IPS-NIHi7 (cell line): ENCODE results near the gene LUM.

Experiments
- DNase-seq: peaks from one replicate; pipeline ENCODE4 v3.0.0; 2012; ENCODE audit warnings: mixed read lengths; ENCODE audit errors: extremely low spot score

Gene LUM

DNA sequence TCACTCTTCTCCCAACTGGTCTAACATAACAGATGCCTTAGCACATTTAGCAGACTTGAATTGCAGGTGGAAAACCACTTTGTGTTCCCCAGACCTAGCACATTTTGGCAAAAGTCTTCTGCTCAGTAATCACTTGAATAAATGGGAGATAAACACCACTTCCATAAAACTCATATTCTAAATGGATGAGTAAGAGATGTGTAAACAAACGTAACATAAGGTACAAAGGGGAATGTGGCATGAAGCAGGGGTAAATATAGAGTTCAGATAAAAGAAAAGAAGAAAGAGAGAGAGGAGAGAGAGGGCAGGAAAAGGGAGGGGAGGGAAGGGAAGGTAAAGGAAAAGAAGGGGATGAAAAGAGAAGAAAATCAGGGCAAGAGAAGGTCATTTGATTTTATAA lies 36.4 kb downstream of the LUM start:
- DNase-seq: no peak

DNA sequence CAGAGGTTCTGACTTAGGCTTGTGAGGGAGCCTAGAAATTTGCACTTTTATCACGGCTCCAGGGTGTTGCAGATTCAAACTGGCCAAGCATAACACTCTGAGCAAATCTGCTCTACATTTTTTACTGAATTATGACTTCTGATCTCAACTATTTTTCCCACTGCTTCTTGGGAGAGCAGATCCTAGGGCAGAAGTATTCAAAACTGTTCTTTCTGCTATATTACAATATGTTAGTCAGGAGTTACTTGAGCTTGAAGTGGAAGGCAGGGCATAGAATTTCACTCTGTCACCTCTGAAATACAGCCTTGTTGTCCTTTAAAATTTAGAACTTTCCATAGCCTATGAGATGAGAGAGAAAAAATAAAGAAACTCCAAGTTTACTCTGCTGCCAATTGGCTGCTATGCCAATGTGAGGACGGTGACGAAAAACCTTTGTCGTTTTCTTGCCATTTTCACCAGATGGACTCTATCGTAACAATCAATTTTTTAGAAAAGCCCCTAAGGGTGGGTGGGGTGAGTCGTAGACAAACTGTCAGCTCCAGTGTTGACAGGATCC lies 37.1 kb downstream of the LUM start:
- DNase-seq: no peak

GRCh38 chr12:91073426-91073825 lies 37.9 kb downstream of the LUM start:
- no peak for DNase-seq

DNA sequence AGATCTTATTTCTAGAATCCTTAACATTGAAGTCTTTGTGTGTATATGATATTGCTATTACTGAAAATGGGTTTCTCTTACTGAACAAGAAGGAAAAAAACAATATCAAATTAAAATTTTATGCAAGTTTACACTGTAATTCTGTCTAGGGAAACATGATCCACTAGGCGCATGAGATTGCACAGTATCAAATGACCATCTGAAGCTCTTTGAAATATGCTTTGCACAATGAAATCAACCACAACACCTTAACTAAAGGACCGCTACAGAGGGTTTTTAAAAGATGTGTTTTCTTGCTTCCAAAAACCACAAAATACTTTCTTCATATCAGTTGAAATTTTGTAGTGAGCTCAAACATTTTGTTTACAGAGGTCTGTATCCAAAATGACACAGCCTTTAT lies 38.4 kb downstream of the LUM start:
- DNase-seq: no peak

GRCh38 chr12:91070936-91071335 lies 40.4 kb downstream of the LUM start:
- no peak for DNase-seq

DNA sequence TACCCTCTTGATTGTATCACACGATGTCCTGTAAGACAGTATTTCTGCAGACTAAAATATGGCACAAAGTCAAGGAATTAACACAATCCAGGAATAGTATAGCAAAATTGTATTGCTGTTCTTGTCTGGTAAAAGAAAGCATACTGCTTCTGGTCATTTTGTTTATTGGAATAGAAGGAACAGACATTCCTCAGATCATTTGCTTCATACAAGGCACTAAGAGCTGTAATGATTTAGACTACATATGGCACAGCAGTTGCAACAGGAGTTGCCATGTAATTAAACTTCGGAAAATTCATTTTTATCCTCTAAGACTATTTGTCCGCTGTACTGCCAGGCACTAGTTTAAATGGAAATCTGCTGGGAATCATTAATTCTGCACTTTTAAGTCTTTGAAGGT lies 45.9 kb downstream of the LUM start:
- DNase-seq: no peak

GRCh38 chr12:91064640-91065039 lies 46.7 kb downstream of the LUM start:
- no peak for DNase-seq

DNA sequence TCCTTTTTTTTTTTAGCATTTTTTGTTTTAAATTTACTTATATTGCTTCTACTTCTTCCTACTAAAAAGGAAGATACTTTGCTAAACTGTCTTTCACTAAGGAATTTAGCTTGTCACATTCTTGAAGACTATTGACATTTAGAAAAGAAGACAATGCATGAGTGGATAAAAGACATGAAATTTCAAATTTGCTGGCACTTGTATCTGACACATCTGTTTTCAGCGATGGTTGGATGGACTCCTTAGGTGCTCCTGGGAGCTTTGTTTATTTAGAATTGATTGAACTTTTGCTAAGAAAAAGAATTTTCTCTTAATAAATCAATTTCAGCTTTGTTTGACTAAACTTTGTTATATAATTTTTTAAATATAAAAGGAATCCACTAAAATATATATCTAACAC lies 50.2 kb downstream of the LUM start:
- DNase-seq: no peak

DNA sequence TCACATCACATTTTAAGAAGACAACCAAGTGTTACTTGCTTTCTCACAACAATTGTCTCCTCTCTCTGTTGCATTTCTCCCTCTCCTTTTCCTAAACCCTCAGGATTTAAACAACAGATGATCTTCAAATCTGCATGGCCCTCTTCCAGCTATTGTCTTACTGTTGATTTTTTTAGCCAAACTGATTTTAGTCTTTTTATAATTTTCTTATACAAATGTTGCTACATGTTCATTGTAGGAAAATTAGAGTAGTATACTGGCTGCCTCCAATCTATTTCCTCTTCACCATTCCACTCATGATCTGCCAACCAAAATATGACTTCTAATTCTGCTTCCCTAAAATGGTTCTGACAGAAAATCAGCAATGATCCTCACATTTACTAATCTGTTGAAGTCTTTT lies 52.1 kb downstream of the LUM start:
- DNase-seq: no peak

GRCh38 chr12:91058786-91059185 lies 52.5 kb downstream of the LUM start:
- no peak for DNase-seq

DNA sequence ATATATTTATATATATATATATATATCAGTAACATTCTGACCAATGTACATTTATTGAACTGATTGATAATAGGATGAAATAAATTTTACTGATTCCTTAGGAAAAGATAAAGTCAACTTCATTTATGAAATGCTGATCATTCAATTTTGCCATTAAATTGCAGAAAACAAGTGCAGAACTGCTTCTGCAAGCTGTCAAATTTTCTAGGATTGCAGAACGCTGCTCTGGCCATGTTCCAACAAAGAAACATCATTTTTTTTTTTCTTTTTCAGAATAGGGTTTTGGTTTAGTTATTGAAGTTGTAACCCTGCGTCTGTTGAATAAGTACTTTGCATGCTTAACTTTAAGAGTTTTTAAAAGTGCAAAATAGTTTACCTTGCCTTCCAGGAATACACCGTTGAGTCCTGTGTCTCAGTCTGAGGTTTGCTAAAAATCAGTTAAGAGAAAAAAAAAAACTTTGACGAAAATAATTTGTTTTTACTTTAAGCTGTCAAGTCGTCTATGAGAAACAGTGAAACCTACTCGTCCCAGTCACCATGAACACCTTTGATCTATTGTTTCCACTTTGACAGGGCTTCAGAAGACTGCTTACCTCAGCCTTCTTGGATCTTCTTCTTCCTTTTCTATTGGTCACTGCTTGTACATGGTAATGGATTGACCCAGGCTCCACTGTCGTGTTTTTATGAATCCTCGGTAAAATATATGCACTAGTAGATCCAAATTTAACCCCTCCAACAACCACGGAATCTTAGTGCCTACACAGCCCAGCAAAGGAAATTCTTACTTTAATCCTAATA lies 53.7 kb downstream of the LUM start, which contains the start of gene KERA:
Gene KERA (minus strand): TSS at position 657 of the 798 bp plus-strand sequence. CDS start 1,743 bp downstream, outside the sequence.
- no peak for DNase-seq

DNA sequence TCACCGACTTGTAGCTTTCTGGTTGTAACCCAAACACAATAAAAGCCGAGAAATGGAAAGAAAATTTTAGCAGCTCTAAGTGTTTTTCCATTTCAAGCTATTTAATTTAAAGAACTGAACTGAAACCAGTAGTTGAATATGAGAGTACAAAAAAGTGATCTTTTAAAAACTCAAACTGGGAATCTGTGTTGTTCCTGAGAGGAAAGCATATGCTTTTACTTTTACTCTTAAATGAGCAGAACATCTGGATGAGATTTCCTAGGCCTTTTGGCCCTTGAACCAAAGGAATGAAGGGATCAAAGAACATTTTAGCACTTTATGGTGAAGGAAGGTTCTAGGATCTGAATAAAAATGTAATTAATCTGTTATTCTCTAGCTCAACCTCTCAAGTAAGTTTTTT lies 54.8 kb downstream of the LUM start:
- no peak for DNase-seq

DNA sequence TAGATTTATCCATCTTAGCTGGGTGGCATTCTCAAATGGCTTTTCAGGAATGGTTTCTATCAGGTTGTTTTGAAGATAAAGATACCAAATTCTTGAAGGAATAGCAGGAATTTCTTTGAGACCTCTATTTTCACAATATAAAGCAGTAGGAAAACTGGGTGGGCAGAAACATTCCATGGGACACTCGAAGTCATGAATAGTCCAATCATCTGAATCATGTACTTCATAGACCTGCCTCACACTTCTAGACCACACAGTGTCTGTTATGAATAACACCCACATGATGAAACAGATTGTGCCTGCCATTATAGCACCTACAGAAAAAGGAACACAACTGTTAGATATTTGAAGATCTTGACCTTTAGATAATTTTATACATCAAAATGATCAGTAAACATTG lies 55.3 kb downstream of the LUM start:
- DNase-seq: no peak

GRCh38 chr12:91053951-91054715 lies 57.2 kb downstream of the LUM start:
- DNase-seq: no peak
